Liver (tissue), 9 donors: ENCODE measurements around the gene NR2F2. TPM values are rescaled to one million over a fixed set of nuclear protein-coding genes. Genes with fewer than 3 reads are reported as not detected.

Experiments used
- DNase-seq: peaks from one replicate; pipeline ENCODE4 v3.0.0-alpha.2; 2017; ENCODE audit warnings: low spot score
- H3K27ac ChIP-seq, 2 donors: one replicate each; pipeline ENCODE4 v1.7.0; 2013; ENCODE audit warnings: inconsistent platforms in 2 of 2, low read length in 2 of 2, control low read depth in 1 of 2, low read depth in 1 of 2, mild to moderate bottlenecking in 1 of 2
- H3K27me3 ChIP-seq, 4 donors: one replicate each; pipeline versions ENCODE4 v1.6.1 to v1.7.0; 2013; ENCODE audit warnings: low read length in 3 of 4, inconsistent platforms in 1 of 4, mild to moderate bottlenecking in 1 of 4, moderate library complexity in 1 of 4; ENCODE audit not compliant: control insufficient read depth in 4 of 4, insufficient read depth in 4 of 4
- H3K36me3 ChIP-seq, 4 donors: one replicate each; pipeline versions ENCODE4 v1.6.1 to v1.7.0; 2013; ENCODE audit warnings: low read length in 3 of 4, mild to moderate bottlenecking in 3 of 4, low read depth in 1 of 4, moderate library complexity in 1 of 4; ENCODE audit not compliant: control insufficient read depth in 4 of 4, insufficient read depth in 3 of 4
- H3K4me1 ChIP-seq, 4 donors: one replicate each; pipeline versions ENCODE4 v1.6.1 to v1.7.0; 2013; ENCODE audit warnings: low read length in 3 of 4, mild to moderate bottlenecking in 3 of 4, moderate library complexity in 1 of 4; ENCODE audit not compliant: control insufficient read depth in 4 of 4, insufficient read depth in 4 of 4
- H3K4me3 ChIP-seq, 3 donors: one replicate each; pipeline versions ENCODE4 v1.6.1 to v1.7.0; 2013; ENCODE audit warnings: low read length in 3 of 3, control low read depth in 1 of 3, low read depth in 1 of 3, mild to moderate bottlenecking in 1 of 3
- H3K9ac ChIP-seq, 2 donors: one replicate each; pipeline ENCODE4 v1.7.0; 2013; ENCODE audit warnings: low read length in 2 of 2, mild to moderate bottlenecking in 2 of 2, moderate library complexity in 2 of 2, control low read depth in 1 of 2, low read depth in 1 of 2
- H3K9me3 ChIP-seq, 4 donors: one replicate each; pipeline versions ENCODE4 v1.6.1 to v1.7.0; 2013; ENCODE audit warnings: low read length in 3 of 4; ENCODE audit not compliant: control insufficient read depth in 4 of 4
- EGR1 ChIP-seq, 2 donors: IDR thresholded peaks; 2 replicates each; pipeline ENCODE4 v1.6.1; 2016 to 2018; ENCODE audit warnings: antibody characterized with exemption in 2 of 2, low read depth in 2 of 2
- FOXA2 ChIP-seq: IDR thresholded peaks from 2 replicates; pipeline ENCODE4 v1.6.1; 2016; ENCODE audit warnings: antibody characterized with exemption
- GABPA ChIP-seq, 2 donors: IDR thresholded peaks in 1 of 2; conservative IDR thresholded peaks in 1 of 2; 2 replicates each; pipeline ENCODE4 v1.6.1; 2016; ENCODE audit warnings: antibody characterized with exemption in 2 of 2, mild to moderate bottlenecking in 1 of 2, moderate library complexity in 1 of 2
- HNF4A ChIP-seq, 2 donors: conservative IDR thresholded peaks; 2 replicates each; pipeline ENCODE4 v1.6.1; 2016; ENCODE audit warnings: antibody characterized with exemption in 2 of 2, mild to moderate bottlenecking in 2 of 2
- HNF4G ChIP-seq: IDR thresholded peaks from 2 replicates; pipeline ENCODE4 v1.6.1; 2016; ENCODE audit warnings: antibody characterized with exemption
- JUND ChIP-seq, 2 donors: IDR thresholded peaks; 2 replicates each; pipeline ENCODE4 v1.6.1; 2016; ENCODE audit warnings: antibody characterized with exemption in 2 of 2
- NR2F2 ChIP-seq: IDR thresholded peaks from 2 replicates; pipeline ENCODE4 v1.6.1; 2016; ENCODE audit warnings: antibody characterized with exemption
- RAD21 ChIP-seq, 2 donors: IDR thresholded peaks; 2 replicates each; pipeline ENCODE4 v1.6.1; 2016; ENCODE audit warnings: antibody characterized with exemption in 2 of 2, mild to moderate bottlenecking in 2 of 2
- SP1 ChIP-seq: IDR thresholded peaks from 2 replicates; pipeline ENCODE4 v1.6.1; 2018; ENCODE audit warnings: antibody characterized with exemption, mild to moderate bottlenecking
- TAF1 ChIP-seq: conservative IDR thresholded peaks from 2 replicates; pipeline ENCODE4 v1.6.1; 2016; ENCODE audit warnings: antibody characterized with exemption, mild to moderate bottlenecking
- YY1 ChIP-seq: IDR thresholded peaks from 2 replicates; pipeline ENCODE4 v1.6.1; 2016; ENCODE audit warnings: antibody characterized with exemption, mild to moderate bottlenecking
- WGBS: extraction: QIAGEN DNeasy Blood & Tissue Kit; methylation state at CpG from one replicate; pipeline ENCODE4 v1.1.7; 2013; 5-methylcytosine and 5-hydroxymethylcytosine counted together
- polyA plus RNA-seq, 2 donors: library from polyadenylated mRNA; stranded (reverse) in 1 of 2; unstranded in 1 of 2; fragments of 200-250 nt in 1 of 2; fragments of >200 nt in 1 of 2; fragmentation: Nextera tagmentation in 1 of 2; extraction: Ambion mirVana in 1 of 2; gene quantifications; one replicate each; pipeline versions ENCODE4 v1.2.1 to v1.2.3, GENCODE V29; 2013 to 2015
- total RNA-seq, 2 donors: library from RNA; depleted of rRNA; stranded (reverse); fragments of >200 nt; gene quantifications; one replicate each; pipeline ENCODE4 v1.2.3, GENCODE V29; 2014
- TF ChIP-seq, protein P1 (sequence below): IDR thresholded peaks from 2 replicates; pipeline ENCODE4 v1.6.1; 2016; ENCODE audit warnings: antibody characterized with exemption
- TF ChIP-seq, protein P2 (sequence below): IDR thresholded peaks from 2 replicates; pipeline ENCODE4 v1.6.1; 2016; ENCODE audit warnings: antibody characterized with exemption
- TF ChIP-seq, protein P3 (sequence below): IDR thresholded peaks from 2 replicates; pipeline ENCODE4 v1.6.1; 2016; ENCODE audit warnings: antibody characterized with exemption, mild to moderate bottlenecking
- TF ChIP-seq, protein P4 (sequence below): IDR thresholded peaks from 2 replicates; pipeline ENCODE4 v1.6.1; 2016; ENCODE audit warnings: antibody characterized with exemption
- donor health status: healthy.
- donor health status: healthy.
- donor health status: healthy.
- donor health status: healthy.
- donor health status: healthy.

NR2F2 gene
- total and polyA plus RNA-seq, 4 donors = 5.9 to 22.4 (median 9.2) TPM

DNA sequence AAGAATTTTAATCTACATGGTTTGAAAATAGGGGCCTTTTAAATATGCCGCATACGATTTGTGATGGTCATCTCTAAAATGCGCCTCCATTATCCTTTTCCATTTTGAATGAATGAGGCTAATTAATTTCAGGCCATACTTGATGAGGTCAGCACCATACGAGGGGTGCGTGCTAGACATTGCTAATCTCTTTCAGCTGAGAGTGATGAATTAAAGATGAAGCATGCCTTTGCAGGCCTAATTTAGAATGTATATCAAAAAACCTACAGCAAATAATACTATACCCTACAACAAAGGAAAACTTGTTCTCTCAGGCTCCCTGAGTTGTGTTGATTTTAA, 18.6 kb upstream of the NR2F2 start:
- no peaks in the 10 kb centered on the region for H3K27me3 ChIP-seq
- H3K27ac ChIP-seq = no peak overlapping the region
- WGBS = 91% methylated on average over 5 of the region's 5 CpGs
- no peaks in the 10 kb centered on the region for H3K4me1 ChIP-seq
- H3K36me3 ChIP-seq = no peaks in the 10 kb centered on the region
- TF ChIP-seq EGR1 (IDR thresholded peaks at IDR 0.05; ENCODE audit: low read depth in 2 of 2) (no peak), HNF4A (conservative IDR thresholded peaks at IDR 0.05) (no peak), YY1 (no peak), TAF1 (no peak), FOXA2 (no peak), SP1 (no peak), RAD21 (IDR thresholded peaks at IDR 0.05) (no peak), JUND (IDR thresholded peaks at IDR 0.05) (no peak), NR2F2 (no peak)
- TF ChIP-seq, protein P1, sequence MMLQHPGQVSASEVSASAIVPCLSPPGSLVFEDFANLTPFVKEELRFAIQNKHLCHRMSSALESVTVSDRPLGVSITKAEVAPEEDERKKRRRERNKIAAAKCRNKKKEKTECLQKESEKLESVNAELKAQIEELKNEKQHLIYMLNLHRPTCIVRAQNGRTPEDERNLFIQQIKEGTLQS = no peak
- TF ChIP-seq, protein P2, sequence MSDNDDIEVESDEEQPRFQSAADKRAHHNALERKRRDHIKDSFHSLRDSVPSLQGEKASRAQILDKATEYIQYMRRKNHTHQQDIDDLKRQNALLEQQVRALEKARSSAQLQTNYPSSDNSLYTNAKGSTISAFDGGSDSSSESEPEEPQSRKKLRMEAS = no peak
- TF ChIP-seq, protein P3, sequence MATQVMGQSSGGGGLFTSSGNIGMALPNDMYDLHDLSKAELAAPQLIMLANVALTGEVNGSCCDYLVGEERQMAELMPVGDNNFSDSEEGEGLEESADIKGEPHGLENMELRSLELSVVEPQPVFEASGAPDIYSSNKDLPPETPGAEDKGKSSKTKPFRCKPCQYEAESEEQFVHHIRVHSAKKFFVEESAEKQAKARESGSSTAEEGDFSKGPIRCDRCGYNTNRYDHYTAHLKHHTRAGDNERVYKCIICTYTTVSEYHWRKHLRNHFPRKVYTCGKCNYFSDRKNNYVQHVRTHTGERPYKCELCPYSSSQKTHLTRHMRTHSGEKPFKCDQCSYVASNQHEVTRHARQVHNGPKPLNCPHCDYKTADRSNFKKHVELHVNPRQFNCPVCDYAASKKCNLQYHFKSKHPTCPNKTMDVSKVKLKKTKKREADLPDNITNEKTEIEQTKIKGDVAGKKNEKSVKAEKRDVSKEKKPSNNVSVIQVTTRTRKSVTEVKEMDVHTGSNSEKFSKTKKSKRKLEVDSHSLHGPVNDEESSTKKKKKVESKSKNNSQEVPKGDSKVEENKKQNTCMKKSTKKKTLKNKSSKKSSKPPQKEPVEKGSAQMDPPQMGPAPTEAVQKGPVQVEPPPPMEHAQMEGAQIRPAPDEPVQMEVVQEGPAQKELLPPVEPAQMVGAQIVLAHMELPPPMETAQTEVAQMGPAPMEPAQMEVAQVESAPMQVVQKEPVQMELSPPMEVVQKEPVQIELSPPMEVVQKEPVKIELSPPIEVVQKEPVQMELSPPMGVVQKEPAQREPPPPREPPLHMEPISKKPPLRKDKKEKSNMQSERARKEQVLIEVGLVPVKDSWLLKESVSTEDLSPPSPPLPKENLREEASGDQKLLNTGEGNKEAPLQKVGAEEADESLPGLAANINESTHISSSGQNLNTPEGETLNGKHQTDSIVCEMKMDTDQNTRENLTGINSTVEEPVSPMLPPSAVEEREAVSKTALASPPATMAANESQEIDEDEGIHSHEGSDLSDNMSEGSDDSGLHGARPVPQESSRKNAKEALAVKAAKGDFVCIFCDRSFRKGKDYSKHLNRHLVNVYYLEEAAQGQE = no peak
- H3K9me3 ChIP-seq = no peaks in the 10 kb centered on the region
- H3K4me3 ChIP-seq = no peak overlapping the region
- no peak for DNase-seq
- no peak overlapping the region for H3K9ac ChIP-seq

DNA sequence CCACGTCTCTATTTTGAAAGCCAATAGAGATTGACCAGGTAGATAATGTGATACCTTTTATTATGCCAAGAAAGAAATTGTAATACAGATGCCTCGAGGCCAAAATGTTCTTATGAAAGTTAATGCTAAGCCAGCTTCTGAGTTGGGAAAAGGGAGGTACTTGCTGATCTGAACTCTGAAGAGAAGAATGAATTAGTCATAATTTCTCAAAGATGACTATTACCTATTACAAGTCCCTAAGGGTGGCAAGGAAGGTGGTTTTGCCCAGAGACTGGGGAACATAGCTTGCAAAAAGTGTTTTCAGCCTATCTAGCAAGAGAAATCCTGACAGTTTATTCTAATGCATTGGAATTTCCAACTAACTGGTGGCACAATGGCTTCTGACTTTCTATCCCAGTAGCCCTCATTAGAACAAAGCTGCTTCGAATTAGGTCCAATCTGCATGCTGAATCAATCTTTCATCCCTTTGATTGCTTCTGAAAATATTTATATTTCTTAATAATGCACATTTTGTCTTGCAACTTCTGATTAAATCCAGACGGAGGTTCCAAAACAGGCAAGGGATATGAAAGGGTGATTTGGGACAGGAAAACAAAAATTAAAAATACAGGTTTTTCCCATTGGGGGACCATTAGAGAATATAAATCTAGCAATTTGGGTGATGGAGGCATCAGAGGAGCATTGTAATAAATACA, 17.7 kb upstream of the NR2F2 start:
- TF ChIP-seq GABPA (IDR thresholded peaks at IDR 0.05 in 1 of 2, conservative IDR thresholded peaks at IDR 0.05 in 1 of 2) (no peak), HNF4G (no peak)
- TF ChIP-seq, protein P2 = no peak
- TF ChIP-seq, protein P4, sequence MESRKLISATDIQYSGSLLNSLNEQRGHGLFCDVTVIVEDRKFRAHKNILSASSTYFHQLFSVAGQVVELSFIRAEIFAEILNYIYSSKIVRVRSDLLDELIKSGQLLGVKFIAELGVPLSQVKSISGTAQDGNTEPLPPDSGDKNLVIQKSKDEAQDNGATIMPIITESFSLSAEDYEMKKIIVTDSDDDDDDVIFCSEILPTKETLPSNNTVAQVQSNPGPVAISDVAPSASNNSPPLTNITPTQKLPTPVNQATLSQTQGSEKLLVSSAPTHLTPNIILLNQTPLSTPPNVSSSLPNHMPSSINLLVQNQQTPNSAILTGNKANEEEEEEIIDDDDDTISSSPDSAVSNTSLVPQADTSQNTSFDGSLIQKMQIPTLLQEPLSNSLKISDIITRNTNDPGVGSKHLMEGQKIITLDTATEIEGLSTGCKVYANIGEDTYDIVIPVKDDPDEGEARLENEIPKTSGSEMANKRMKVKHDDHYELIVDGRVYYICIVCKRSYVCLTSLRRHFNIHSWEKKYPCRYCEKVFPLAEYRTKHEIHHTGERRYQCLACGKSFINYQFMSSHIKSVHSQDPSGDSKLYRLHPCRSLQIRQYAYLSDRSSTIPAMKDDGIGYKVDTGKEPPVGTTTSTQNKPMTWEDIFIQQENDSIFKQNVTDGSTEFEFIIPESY = no peak
- H3K4me1 ChIP-seq = no peaks in the 10 kb centered on the region
- no peak overlapping the region for H3K4me3 ChIP-seq
- DNase-seq = no peak
- no peak overlapping the region for H3K9ac ChIP-seq
- no peaks in the 10 kb centered on the region for H3K27me3 ChIP-seq
- no peaks in the 10 kb centered on the region for H3K36me3 ChIP-seq
- no peaks in the 10 kb centered on the region for H3K9me3 ChIP-seq
- no peak overlapping the region for H3K27ac ChIP-seq
- 79% methylated on average over 4 of the region's 4 CpGs for WGBS
